ENCODE results near the gene RGMA.
A peak's percentile ranks its signal among the peaks of the same experiment; 100 is the strongest.

Gene RGMA

GRCh38 chr15:93082861-93083260, 6.2 kb downstream of the RGMA start:
- no peak for DNase-seq (ENCODE audit: low read depth)
- TF ChIP-seq, protein P1, sequence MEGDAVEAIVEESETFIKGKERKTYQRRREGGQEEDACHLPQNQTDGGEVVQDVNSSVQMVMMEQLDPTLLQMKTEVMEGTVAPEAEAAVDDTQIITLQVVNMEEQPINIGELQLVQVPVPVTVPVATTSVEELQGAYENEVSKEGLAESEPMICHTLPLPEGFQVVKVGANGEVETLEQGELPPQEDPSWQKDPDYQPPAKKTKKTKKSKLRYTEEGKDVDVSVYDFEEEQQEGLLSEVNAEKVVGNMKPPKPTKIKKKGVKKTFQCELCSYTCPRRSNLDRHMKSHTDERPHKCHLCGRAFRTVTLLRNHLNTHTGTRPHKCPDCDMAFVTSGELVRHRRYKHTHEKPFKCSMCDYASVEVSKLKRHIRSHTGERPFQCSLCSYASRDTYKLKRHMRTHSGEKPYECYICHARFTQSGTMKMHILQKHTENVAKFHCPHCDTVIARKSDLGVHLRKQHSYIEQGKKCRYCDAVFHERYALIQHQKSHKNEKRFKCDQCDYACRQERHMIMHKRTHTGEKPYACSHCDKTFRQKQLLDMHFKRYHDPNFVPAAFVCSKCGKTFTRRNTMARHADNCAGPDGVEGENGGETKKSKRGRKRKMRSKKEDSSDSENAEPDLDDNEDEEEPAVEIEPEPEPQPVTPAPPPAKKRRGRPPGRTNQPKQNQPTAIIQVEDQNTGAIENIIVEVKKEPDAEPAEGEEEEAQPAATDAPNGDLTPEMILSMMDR (conservative IDR thresholded peaks at IDR 0.05; ENCODE audit: low read depth, low read length): no peak
- no peak overlapping the region for H3K4me3 ChIP-seq (ENCODE audit: low read length)

GRCh38 chr15:93081399-93081798, 7.6 kb downstream of the RGMA start:
- DNase-seq (ENCODE audit: low read depth): no peak
- TF ChIP-seq, protein P1 (conservative IDR thresholded peaks at IDR 0.05; ENCODE audit: low read depth, low read length): no peak
- no peak overlapping the region for H3K4me3 ChIP-seq (ENCODE audit: low read length)

DNA sequence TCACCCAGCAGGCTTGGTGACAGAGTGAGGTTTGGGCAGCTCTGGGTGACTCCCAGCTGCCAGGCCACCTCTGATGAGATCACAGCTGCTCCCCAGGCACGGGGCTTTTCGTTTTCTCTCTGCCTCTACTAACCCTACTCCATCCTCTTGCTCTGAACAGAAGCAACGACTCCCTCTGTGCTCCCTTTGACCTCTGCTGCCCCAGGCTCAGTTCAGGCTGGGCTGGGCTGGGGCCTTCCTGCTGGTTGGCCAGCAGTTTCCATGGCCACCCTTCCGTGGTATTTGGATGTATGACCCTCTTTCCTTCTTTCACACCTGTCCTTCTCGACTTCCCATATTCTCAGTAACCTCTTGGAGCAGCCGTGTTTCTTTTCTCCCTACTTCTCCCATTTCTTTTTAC, 8.6 kb downstream of the RGMA start:
- DNase-seq (ENCODE audit: low read depth): no peak
- no peak overlapping the region for H3K4me3 ChIP-seq (ENCODE audit: low read length)
- TF ChIP-seq, protein P1 (conservative IDR thresholded peaks at IDR 0.05; ENCODE audit: low read depth, low read length): no peak

- DNase-seq (ENCODE audit: low read depth): no peak
- no peak overlapping the region for H3K4me3 ChIP-seq (ENCODE audit: low read length)
- TF ChIP-seq, protein P1 (conservative IDR thresholded peaks at IDR 0.05; ENCODE audit: low read depth, low read length): no peak
These were observed 12.1 kb downstream of the RGMA start for GRCh38 chr15:93076875-93077274.

- no peak for DNase-seq (ENCODE audit: low read depth)
- no peak overlapping the region for H3K4me3 ChIP-seq (ENCODE audit: low read length)
- TF ChIP-seq, protein P1 (conservative IDR thresholded peaks at IDR 0.05; ENCODE audit: low read depth, low read length): no peak
These were observed 12.8 kb downstream of the RGMA start for GRCh38 chr15:93076217-93076616.

- TF ChIP-seq, protein P1 (conservative IDR thresholded peaks at IDR 0.05; ENCODE audit: low read depth, low read length): no peak
- H3K4me3 ChIP-seq (ENCODE audit: low read length): no peak overlapping the region
- no peak for DNase-seq (ENCODE audit: low read depth)
These were observed 14.4 kb downstream of the RGMA start for GRCh38 chr15:93074599-93074998.

DNA sequence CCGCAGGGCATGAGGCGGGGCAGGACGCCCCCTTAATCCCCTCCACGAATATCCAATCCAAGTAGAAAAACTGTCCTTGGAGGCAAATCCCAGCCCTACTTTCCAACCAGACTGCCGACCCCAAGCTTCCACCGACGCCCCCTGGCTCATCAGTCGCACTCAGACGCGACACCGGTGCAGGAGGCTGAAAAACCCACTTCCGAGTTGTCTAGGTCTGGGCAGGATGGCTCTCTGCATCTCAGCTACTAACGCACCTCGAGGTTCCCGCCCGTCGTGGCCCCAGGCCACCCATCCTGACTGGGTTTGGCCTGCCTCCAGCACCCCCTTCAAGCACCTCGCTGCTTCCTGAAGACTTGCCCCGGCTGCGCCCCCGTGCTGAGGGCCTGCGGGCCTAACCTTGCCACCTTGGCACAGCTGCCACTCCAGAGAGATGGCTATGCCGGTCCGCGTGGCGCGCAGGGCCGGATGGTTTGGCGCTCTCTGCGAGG, 15.5 kb downstream of the RGMA start:
- TF ChIP-seq, protein P1 (conservative IDR thresholded peaks at IDR 0.05; ENCODE audit: low read depth, low read length): no peak
- DNase-seq (ENCODE audit: low read depth): no peak

More for the DNA sequence above, 15.5 kb downstream of the RGMA start:
- peak overlapping the region; percentile 34 for H3K4me3 ChIP-seq (ENCODE audit: low read length)
